ENCODE results near the gene OLIG2.

Gene OLIG2

DNA sequence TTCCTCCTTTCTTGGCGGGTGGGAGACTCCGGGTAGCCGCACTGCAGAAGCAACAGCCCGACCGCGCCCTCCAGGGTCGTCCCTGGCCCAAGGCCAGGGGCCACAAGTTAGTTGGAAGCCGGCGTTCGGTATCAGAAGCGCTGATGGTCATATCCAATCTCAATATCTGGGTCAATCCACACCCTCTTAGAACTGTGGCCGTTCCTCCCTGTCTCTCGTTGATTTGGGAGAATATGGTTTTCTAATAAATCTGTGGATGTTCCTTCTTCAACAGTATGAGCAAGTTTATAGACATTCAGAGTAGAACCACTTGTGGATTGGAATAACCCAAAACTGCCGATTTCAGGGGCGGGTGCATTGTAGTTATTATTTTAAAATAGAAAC, 2.5 kb downstream of the OLIG2 start:
- TF ChIP-seq, protein P1, sequence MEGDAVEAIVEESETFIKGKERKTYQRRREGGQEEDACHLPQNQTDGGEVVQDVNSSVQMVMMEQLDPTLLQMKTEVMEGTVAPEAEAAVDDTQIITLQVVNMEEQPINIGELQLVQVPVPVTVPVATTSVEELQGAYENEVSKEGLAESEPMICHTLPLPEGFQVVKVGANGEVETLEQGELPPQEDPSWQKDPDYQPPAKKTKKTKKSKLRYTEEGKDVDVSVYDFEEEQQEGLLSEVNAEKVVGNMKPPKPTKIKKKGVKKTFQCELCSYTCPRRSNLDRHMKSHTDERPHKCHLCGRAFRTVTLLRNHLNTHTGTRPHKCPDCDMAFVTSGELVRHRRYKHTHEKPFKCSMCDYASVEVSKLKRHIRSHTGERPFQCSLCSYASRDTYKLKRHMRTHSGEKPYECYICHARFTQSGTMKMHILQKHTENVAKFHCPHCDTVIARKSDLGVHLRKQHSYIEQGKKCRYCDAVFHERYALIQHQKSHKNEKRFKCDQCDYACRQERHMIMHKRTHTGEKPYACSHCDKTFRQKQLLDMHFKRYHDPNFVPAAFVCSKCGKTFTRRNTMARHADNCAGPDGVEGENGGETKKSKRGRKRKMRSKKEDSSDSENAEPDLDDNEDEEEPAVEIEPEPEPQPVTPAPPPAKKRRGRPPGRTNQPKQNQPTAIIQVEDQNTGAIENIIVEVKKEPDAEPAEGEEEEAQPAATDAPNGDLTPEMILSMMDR (IDR thresholded peaks at IDR 0.05; ENCODE audit: low read depth, low read length) = no peak
- H3K4me3 ChIP-seq (ENCODE audit: low read depth, low read length) = no peak overlapping the region

- TF ChIP-seq, protein P1 (IDR thresholded peaks at IDR 0.05; ENCODE audit: low read depth, low read length) = no peak
Measured at GRCh38 chr21:33028773-33029384, 3.1 kb downstream of the OLIG2 start.

GRCh38 chr21:33029385-33029921, 3.7 kb downstream of the OLIG2 start:
- no peak overlapping the region for H3K4me3 ChIP-seq (ENCODE audit: low read depth, low read length)

More at GRCh38 chr21:33028773-33029384, 3.1 kb downstream of the OLIG2 start:
- no peak overlapping the region for H3K4me3 ChIP-seq (ENCODE audit: low read depth, low read length)

DNA sequence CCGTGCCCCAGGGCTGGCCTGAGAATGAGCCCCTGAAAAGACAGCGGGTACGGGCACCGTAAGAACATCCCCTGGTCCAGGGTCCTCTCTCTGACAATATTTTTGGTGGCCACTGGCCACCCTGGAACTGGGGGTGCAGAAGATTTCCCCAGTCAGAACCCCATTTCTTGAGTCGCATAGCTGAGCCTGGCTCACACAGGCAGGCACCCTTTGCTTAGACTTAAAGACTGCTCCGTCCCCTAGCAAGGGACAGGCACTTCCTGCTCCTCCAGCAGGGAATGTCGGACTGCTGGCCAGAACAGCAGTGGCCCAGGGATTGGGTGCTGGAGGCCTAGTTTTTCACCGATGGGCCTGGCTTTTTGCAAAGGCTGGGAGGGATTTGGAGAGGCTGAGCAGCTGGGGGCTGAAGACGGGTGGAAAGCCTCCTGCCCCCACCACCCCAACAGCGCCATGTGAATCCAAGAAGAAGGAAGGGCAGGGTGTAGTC, 4.3 kb downstream of the OLIG2 start:
- no peak overlapping the region for H3K4me3 ChIP-seq (ENCODE audit: low read depth, low read length)

More at GRCh38 chr21:33029385-33029921, 3.7 kb downstream of the OLIG2 start:
- TF ChIP-seq, protein P1 (IDR thresholded peaks at IDR 0.05; ENCODE audit: low read depth, low read length) = no peak

DNA sequence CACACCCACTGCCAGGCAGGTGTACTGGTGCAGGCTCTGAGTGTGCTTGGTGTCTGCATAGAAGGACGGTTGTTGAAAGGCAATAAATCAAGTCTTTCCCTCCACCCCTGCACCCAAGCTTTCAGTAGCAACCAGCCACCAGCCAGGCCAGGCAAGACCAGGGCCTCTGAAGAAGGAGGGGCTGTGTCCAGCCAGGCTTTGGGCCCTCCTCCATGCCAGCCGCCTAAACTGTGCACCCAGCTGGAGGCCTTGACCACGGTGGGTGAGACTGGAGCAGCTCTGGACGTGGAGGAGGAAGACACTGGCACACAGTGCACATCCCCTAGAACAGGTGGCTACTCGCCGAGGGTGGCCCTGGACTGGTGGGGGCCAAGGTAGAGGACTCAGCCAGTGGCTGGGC, 4.9 kb downstream of the OLIG2 start:
- H3K4me3 ChIP-seq (ENCODE audit: low read depth, low read length) = no peak overlapping the region
- TF ChIP-seq, protein P1 (IDR thresholded peaks at IDR 0.05; ENCODE audit: low read depth, low read length) = no peak

More for the DNA sequence above, 4.3 kb downstream of the OLIG2 start:
- TF ChIP-seq, protein P1 (IDR thresholded peaks at IDR 0.05; ENCODE audit: low read depth, low read length) = no peak

DNA sequence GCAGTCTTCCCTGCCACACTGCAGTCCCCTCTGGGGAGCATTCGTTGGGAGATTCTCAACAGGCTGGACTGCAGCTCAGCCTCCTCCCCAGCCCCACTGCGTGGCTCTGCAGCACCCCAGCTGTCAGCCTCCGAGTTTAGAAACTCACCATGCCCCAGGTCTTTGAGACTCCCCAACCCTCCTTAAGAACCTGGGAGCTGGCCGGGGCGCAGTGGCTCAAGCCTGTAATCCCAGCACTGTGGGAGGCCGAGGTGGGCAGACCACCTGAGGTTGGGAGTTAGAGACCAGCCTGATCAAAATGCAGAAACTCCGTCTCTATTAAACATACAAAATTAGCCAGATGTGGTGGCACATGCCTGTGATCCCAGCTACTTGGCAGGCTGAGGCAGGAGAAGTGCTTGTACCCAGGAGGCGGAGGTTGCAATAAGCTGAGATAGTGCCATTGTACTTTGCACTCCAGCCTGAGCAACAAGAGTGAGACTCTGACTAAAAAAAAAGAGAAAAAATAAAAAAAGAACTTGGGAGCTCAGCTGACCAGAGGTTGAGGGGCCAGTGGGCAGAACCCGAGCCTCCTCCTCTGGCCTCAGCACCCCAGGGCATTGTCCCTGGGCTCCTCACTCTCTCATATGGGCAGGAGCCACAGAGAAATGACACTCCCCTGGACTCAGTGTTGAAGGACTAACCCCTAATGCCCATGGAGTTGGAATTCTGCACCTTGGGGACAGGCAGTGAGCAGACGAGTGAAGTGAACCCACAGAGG, 5.6 kb downstream of the OLIG2 start:
- no peak overlapping the region for H3K4me3 ChIP-seq (ENCODE audit: low read depth, low read length)
- TF ChIP-seq, protein P1 (IDR thresholded peaks at IDR 0.05; ENCODE audit: low read depth, low read length) = no peak

Measured in WI38 (cell line).